Measurements from ENCODE around the gene BARHL1.

BARHL1 gene

DNA sequence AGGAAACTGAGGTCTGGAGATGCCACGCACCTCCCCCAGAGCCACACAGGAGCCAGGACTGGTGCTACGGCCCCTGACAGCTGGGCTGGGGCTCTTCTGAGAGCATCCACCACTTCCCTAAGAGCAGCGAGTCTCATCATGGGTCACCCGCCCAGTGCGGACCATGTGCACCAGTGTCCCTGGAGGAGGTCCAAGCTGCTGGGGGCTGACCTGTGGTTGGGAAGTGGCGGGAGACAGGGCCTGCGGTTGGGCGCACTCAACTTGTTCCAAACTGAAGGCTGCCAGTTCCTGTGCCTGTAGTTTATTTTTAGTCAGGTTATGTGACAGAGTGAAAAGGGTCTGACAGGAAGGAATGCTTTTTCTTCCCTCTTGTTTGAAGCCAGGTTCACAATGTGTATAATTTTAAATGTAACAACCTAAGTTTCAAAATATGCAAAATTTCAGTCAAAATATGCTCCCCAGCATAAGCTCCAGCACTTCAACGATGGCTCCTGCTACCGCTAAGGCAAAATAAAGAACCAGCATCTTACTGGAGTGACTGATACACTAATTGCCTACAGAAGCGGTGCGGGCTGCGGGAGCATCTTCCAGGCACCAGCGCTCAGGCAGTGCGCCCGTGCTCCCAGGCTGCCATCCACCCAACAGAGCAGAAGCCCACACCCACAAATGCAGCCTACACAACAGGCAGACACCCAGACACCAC, 14.8 kb downstream of the BARHL1 start:
- TF ChIP-seq ZNF274 (IDR thresholded peaks at IDR 0.05; ENCODE audit: low read depth, low read length): no peak
- H3K4me3 ChIP-seq (ENCODE audit: low read length): no peak overlapping the region

DNA sequence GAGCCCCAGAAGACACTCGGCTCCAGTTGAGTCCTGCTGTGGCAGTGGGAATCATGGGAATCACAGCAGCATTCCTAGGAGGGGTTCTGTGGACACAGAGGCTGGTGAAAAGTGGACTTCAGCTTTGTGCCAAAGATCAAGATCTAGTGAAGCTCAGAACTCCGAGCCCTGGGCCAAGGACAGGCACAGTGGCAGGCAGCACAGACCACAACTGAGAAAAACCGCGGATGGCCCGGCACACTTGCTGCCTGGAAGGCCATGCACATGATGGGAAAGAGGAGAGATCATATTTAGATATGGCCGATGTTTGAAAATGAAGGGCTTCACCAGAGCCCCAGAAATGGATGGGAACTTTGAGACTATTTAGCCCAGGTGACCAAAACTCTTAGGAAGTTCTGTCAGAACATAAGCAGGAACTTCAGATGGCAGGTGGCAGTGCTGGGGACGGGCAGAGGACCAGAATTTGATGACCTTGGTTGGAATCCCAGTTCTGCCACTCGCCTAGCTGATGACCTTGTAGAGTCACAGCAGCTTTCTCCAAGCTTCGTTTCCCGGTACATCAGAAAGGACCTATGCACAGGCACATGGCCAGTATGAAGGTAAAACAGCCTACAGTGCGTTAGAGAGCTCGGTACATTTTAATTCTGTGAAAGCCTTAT, 18.0 kb downstream of the BARHL1 start:
- TF ChIP-seq ZNF274 (IDR thresholded peaks at IDR 0.05; ENCODE audit: low read depth, low read length): no peak
- no peak overlapping the region for H3K4me3 ChIP-seq (ENCODE audit: low read length)

DNA sequence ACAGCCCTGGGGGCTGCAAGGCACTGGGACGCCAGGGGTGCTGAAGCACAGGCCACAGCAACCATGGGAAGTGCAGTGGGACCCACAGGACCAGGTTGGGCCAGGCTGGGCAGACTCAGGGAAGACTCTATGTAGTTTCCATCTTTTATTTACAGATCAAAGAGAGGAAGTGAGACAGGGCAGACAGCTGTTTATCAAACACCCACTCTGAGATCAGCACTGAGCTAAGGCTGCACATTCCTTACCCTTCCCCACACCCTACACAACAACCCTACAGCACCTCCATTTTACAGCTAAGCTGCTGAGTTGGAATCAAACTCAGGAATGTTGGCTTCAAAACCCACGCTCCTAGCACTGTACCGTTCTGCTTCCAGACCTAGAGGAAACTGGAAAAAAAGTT, 19.8 kb downstream of the BARHL1 start:
- no peak overlapping the region for H3K4me3 ChIP-seq (ENCODE audit: low read length)
- no peak for TF ChIP-seq ZNF274 (IDR thresholded peaks at IDR 0.05; ENCODE audit: low read depth, low read length)

DNA sequence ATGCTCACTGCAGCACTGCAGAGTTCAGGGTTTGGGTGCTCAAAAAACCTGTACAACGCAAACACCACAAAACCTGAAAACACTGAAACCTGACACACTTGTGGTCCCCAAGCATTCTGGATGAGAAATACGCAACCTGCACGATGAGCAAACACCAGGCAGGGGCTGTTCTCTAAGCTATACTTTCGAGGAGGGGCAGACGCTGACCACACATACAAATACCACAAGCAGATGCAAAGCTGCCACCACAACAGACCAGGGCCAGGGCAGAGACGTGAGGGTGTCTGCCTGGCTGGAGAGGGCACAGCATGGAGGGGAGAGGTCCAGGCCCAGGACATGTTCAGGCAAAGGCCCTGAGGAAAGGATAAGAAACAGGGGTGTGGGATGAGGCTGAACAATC, 23.0 kb downstream of the BARHL1 start:
- no peak overlapping the region for H3K4me3 ChIP-seq (ENCODE audit: low read length)
- TF ChIP-seq ZNF274 (IDR thresholded peaks at IDR 0.05; ENCODE audit: low read depth, low read length): no peak

DNA sequence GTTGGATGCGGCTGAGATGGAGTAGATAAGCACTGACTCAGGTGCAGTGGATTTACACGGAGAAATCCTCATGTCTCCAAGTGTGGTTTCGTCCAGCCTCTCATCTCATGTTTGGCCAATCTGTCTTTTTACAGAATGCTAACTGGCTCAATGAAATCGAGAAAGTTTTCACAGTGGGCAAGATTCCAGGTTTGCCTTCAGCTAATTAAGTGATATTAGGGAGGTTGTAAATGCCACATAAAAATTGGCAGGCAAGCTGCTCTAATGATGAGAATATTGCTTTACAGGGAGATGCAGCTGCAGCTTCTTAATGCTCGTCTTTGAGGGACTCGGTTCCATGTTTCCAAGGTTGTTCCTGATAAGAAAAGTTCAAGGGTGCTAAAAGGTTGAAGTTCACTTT, 23.7 kb downstream of the BARHL1 start:
- no peak overlapping the region for H3K4me3 ChIP-seq (ENCODE audit: low read length)
- TF ChIP-seq ZNF274 (IDR thresholded peaks at IDR 0.05; ENCODE audit: low read depth, low read length): no peak

DNA sequence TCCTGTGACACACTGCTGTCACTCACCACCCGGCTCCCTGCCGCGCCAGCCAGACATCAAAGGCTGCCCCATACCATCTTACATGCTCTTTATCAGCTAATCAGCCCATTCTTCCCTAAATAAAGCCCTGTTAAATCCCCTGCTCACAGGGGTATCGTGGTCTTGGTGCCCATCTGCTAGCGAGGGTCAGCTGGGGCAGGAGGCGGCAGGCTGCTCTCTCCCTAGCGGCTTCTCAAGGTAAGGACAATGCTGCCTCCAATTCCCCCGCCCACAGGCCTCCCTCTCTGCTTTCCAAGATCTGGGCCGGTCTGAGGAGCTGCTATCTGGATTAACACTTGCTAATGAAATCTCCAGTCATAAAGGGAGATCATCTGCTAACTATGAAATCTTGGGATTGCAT, 26.8 kb downstream of the BARHL1 start:
- no peak for TF ChIP-seq ZNF274 (IDR thresholded peaks at IDR 0.05; ENCODE audit: low read depth, low read length)

DNA sequence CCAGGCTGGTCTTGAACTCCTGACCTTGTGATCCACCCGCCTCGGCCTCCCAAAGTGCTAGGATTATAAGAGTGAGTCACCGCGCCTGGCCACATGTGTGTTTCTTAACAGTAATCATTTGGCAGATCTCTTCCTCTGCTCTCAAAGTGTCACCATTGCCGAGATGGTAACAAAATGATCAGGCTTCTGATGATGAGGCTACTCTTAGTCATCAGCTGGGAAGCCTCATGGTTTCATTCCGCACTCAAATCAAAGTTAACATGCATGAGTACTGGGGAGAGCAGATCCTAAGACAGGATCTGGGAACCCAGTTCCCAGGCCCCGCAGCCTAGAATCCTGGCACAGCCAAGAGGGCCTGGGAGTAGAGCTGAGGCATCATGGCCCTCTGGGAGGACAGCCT, 27.4 kb downstream of the BARHL1 start:
- TF ChIP-seq ZNF274 (IDR thresholded peaks at IDR 0.05; ENCODE audit: low read depth, low read length): no peak
- no peak overlapping the region for H3K4me3 ChIP-seq (ENCODE audit: low read length)

More for the DNA sequence above, 26.8 kb downstream of the BARHL1 start:
- H3K4me3 ChIP-seq (ENCODE audit: low read length): no peak overlapping the region

DNA sequence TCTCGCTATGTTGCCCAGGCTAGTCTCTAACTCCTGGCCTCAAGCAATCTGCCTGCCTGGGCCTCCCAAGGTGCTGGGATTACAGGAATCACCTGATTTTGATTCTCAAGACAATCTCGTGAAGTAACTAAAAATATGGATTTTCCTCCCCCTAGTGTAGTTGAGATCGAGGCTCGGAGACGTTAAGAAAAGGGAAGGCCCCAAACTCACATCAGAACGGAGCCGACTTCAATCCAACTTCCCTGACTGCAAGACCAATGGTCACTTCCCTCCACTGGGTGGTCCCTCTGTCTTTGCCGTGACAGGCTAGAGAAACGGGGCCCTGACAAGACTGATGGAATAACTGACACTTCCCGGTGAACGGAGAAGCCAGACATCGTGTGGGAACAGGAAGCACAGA, 28.3 kb downstream of the BARHL1 start:
- no peak overlapping the region for H3K4me3 ChIP-seq (ENCODE audit: low read length)
- TF ChIP-seq ZNF274 (IDR thresholded peaks at IDR 0.05; ENCODE audit: low read depth, low read length): no peak

DNA sequence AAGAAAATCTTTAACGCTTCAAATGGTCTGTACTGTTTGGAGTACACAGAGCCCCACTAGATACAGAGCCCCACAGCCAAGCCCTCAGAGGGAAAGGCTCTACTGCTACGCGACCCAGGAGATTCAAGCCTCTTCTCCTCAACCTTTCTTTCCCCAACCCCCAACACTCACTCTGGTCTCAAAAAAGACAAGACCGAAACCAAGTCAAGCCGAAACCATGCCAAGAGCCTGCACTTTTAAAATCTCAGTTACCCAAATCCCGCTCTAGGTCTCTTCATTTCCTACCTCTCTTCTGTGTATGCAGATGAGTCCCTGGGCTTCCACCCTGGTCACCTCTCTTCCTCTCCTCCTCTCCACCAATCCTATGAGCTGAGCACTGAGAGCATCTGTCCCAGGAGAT, 31.9 kb downstream of the BARHL1 start:
- TF ChIP-seq ZNF274 (IDR thresholded peaks at IDR 0.05; ENCODE audit: low read depth, low read length): no peak
- no peak overlapping the region for H3K4me3 ChIP-seq (ENCODE audit: low read length)

DNA sequence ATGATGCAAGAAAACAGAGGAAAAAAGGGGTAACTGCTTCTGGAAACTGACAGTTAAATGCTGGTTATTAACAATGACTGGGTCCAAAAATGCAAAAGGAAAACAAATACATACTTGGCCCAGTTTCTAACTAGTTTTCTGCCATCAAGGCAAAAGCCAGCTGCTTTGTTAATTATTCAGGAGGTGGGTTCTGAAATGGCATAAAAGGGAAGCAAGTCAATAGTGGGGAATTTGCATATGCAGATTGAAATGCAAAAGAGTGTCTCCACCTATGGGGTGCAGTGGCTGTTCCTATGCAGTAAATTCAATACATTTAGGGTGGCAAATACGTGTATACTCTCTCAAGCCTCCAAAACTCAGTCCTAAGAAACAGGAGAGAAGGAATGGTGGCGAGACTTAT, 33.4 kb downstream of the BARHL1 start:
- TF ChIP-seq ZNF274 (IDR thresholded peaks at IDR 0.05; ENCODE audit: low read depth, low read length): no peak
- no peak overlapping the region for H3K4me3 ChIP-seq (ENCODE audit: low read length)

DNA sequence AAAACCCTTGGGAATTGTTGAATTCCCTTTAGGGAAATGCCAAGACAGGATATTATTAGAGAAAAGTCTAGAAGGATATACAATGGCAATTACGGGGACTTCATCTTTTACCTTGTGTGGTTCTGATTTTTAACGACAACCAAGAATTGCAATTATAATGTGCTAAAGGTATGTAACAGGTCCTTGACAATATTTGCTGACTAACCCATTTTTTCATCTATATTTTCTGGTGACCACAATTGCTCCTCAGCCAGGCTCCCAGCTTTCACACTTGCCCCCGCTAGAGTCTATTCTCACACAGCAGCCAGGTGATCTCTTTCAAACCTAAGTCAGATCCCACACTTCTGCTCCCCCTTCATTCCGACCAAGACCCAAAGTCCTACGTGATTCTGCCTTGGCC, 34.3 kb downstream of the BARHL1 start:
- TF ChIP-seq ZNF274 (IDR thresholded peaks at IDR 0.05; ENCODE audit: low read depth, low read length): no peak
- no peak overlapping the region for H3K4me3 ChIP-seq (ENCODE audit: low read length)

DNA sequence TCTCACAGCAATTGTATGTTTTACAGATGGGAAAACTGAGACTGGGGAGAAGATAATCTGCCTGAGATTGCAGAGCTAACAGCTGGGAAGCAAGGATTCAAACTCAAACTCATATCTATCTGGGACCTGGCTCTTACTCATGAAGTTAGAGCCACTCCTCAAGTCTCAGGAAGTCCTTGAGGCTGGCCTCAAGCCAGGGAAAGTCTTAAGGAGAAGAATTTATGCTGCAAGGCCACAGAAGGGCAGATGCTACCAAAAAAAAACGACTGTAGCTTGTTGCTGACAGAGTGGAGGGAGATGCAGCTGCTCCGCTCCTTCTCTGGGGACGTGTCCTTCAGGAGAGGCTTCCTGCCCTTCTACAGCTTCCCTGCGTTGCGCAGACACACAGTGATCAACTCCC, 39.8 kb downstream of the BARHL1 start:
- H3K4me3 ChIP-seq (ENCODE audit: low read length): no peak overlapping the region

DNA sequence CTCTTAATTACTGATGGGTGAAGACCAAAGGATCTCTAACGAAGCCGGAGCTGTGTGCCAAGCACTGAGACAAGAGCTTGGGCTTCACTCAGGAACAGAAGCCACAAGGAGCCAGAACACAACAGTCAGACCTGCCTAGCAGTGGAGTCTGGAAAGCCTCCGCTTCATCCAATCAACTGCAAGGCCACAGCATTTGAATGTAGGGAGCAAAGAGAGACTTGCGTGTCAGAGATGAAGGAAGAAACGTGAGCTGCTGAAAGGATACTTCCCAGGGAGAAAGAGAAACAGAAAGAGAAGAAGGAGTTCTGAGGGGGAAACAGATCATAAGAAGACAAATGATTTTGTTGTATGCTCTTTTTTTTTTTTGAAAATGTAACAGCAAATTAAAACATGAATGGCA, 43.9 kb downstream of the BARHL1 start:
- H3K4me3 ChIP-seq (ENCODE audit: low read length): no peak overlapping the region
- TF ChIP-seq ZNF274 (IDR thresholded peaks at IDR 0.05; ENCODE audit: low read depth, low read length): no peak

More for the DNA sequence above, 39.8 kb downstream of the BARHL1 start:
- no peak for TF ChIP-seq ZNF274 (IDR thresholded peaks at IDR 0.05; ENCODE audit: low read depth, low read length)

DNA sequence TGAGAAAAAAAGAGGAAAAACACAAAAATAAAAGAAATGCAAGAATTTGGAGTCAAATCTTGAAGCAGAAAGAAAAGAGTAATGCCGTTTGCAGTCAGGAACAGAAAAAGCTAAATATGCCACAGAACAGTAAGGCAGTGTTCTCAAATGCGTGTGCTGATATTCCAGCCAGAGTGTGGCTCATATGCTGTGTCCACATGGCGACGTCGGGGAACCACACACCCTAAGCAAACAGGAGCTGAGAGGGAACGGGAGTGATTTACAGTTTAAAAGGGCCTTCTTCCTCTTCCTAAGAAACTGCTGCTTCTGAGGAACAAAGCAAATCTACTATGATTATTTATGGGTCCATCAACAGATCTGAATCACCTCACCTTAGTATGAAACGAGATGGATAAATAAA, 44.7 kb downstream of the BARHL1 start:
- no peak for TF ChIP-seq ZNF274 (IDR thresholded peaks at IDR 0.05; ENCODE audit: low read depth, low read length)
- H3K4me3 ChIP-seq (ENCODE audit: low read length): no peak overlapping the region

DNA sequence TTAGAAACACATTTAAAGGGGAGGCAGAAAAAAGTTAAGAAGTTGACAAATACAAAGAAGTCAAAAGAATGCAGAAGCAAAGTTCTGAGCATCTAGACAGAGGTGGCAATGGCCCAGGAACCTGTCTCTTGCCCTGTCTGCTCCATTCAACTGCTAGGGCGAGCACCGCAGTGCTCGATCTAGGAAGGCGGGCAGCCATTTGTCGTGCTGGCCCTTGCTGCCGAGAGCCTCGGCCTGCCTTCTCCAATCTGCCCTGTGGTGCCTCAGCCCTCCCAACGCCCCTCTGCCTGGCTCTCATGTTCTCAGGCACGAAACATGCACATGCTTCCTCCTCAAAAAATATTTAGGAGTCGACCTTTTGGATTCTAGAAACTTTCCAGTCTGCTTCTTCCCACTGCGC, 45.2 kb downstream of the BARHL1 start:
- TF ChIP-seq ZNF274 (IDR thresholded peaks at IDR 0.05; ENCODE audit: low read depth, low read length): no peak
- H3K4me3 ChIP-seq (ENCODE audit: low read length): no peak overlapping the region

DNA sequence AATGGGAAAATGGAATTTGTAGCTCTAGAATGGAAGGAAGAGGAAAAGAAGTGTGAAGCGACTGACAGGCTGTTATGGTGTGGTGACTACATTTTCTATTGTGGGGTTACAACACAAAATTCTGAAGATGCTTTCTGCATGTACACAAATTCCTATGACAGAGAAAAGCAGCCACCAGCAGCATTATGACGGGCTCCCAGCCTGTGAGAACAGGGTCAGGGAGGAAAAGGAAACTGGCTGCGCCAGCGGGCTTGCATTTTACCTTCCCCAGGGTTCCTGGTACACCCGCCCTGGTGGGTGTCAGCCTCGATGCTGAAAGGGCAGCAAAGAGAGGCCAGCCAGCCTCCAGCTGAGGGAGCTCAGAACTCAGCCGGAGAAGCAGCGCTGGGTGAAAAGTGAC, 46.3 kb downstream of the BARHL1 start:
- TF ChIP-seq ZNF274 (IDR thresholded peaks at IDR 0.05; ENCODE audit: low read depth, low read length): no peak
- H3K4me3 ChIP-seq (ENCODE audit: low read length): no peak overlapping the region
